NCI-H2227 (cell line): Measurements from ENCODE around the gene BMI1.

Source experiments
- DNase-seq: peaks from one replicate; lab custom pipeline; 2025; ENCODE audit not compliant: unreplicated experiment; lab: John Stamatoyannopoulos, UW

BMI1 gene

GRCh38 chr10:22366435-22366703, 45.5 kb downstream of the BMI1 start:
- DNase-seq, result no peak

- no peak for DNase-seq
Observed at GRCh38 chr10:22366771-22367170, 45.9 kb downstream of the BMI1 start.

- DNase-seq, result no peak
Observed at GRCh38 chr10:22367471-22367870, 46.6 kb downstream of the BMI1 start.

GRCh38 chr10:22368402-22368801, 47.5 kb downstream of the BMI1 start:
- DNase-seq, result no peak

GRCh38 chr10:22368981-22369380, 48.1 kb downstream of the BMI1 start:
- DNase-seq, result no peak

GRCh38 chr10:22369434-22370072, 48.7 kb downstream of the BMI1 start:
- no peak for DNase-seq

GRCh38 chr10:22370320-22370719, 49.4 kb downstream of the BMI1 start:
- no peak for DNase-seq

GRCh38 chr10:22372298-22372697, 51.4 kb downstream of the BMI1 start:
- DNase-seq, result no peak

- DNase-seq, result no peak
Observed at GRCh38 chr10:22372917-22373316, 52.0 kb downstream of the BMI1 start.

GRCh38 chr10:22374489-22375126, 53.7 kb downstream of the BMI1 start:
- DNase-seq, result no peak

- no peak for DNase-seq
Observed at GRCh38 chr10:22379059-22379458, 58.2 kb downstream of the BMI1 start.
